Uterus (tissue), 4 donors: Measurements from ENCODE around the gene LRRTM1. TPM values are rescaled to one million over a fixed set of nuclear protein-coding genes. Genes with fewer than 3 reads are reported as not detected.

Experiments used
- DNase-seq, 2 donors: peaks; one replicate each; pipeline ENCODE4 v3.0.0-alpha.2; 2019 to 2020
- H3K27ac ChIP-seq, 2 donors: fragments of 200-600 bp; sonication (generic); 1 replicate in 1 of 2; 2 replicates in 1 of 2; pipeline ENCODE4 v1.5.1; 2016 to 2018
- H3K27me3 ChIP-seq, 2 donors: fragments of 200-600 bp; sonication (generic); one replicate each; pipeline ENCODE4 v1.5.1; 2018 to 2019; ENCODE audit warnings: control low read depth in 1 of 2
- H3K36me3 ChIP-seq, 2 donors: fragments of 200-600 bp; sonication (generic); one replicate each; pipeline ENCODE4 v1.5.1; 2019; ENCODE audit warnings: control low read depth in 1 of 2
- H3K4me1 ChIP-seq, 2 donors: fragments of 200-600 bp; sonication (generic); one replicate each; pipeline ENCODE4 v1.5.1; 2018 to 2019; ENCODE audit warnings: control low read depth in 1 of 2
- H3K4me3 ChIP-seq, 2 donors: fragments of 200-600 bp; sonication (generic); 1 replicate in 1 of 2; 2 replicates in 1 of 2; pipeline ENCODE4 v1.5.1; 2018 to 2019; ENCODE audit warnings: mild to moderate bottlenecking in 1 of 2
- H3K9me3 ChIP-seq, 2 donors: fragments of 200-600 bp; sonication (generic); one replicate each; pipeline ENCODE4 v1.5.1; 2019; ENCODE audit warnings: control low read depth in 1 of 2
- POLR2A ChIP-seq, 2 donors: fragments of 450-650 bp; IDR thresholded peaks; one replicate each; pipeline ENCODE4 v1.6.1; 2016; ENCODE audit warnings: antibody characterized with exemption in 2 of 2, mild to moderate bottlenecking in 1 of 2, moderate library complexity in 1 of 2
- intact Hi-C: fragments of 100-400 bp; cut with DNase I; formaldehyde crosslinking; loops from one replicate; pipeline ENCODE4 v1.15.1; 2023; ENCODE audit warnings: low total_unique reads
- total RNA-seq, 4 donors: library from RNA; depleted of rRNA in 3 of 4; stranded (reverse); fragments of >200 nt in 3 of 4; gene quantifications; one replicate each; pipeline versions ENCODE4 v1.1.0 to v1.2.4, GENCODE V29; 2014 to 2023
- TF ChIP-seq, protein P1 (sequence below), 4 experiments: fragments of 200-600 bp in 2 of 4; fragments of 450-650 bp in 2 of 4; sonication (generic) in 2 of 4; IDR thresholded peaks; one replicate each; pipeline ENCODE4 v1.5.1; 2016 to 2019; ENCODE audit warnings: antibody characterized with exemption in 4 of 4, mild to moderate bottlenecking in 2 of 4, moderate library complexity in 1 of 4
- donor health status: DM: yes; HTN: yes; CAD: no.

Gene LRRTM1, protein sequence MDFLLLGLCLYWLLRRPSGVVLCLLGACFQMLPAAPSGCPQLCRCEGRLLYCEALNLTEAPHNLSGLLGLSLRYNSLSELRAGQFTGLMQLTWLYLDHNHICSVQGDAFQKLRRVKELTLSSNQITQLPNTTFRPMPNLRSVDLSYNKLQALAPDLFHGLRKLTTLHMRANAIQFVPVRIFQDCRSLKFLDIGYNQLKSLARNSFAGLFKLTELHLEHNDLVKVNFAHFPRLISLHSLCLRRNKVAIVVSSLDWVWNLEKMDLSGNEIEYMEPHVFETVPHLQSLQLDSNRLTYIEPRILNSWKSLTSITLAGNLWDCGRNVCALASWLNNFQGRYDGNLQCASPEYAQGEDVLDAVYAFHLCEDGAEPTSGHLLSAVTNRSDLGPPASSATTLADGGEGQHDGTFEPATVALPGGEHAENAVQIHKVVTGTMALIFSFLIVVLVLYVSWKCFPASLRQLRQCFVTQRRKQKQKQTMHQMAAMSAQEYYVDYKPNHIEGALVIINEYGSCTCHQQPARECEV
- 10 to 100 TPM in 1 of 4 donors, not detected in 3; 10.4 TPM for total RNA-seq

- TF ChIP-seq, protein P1, sequence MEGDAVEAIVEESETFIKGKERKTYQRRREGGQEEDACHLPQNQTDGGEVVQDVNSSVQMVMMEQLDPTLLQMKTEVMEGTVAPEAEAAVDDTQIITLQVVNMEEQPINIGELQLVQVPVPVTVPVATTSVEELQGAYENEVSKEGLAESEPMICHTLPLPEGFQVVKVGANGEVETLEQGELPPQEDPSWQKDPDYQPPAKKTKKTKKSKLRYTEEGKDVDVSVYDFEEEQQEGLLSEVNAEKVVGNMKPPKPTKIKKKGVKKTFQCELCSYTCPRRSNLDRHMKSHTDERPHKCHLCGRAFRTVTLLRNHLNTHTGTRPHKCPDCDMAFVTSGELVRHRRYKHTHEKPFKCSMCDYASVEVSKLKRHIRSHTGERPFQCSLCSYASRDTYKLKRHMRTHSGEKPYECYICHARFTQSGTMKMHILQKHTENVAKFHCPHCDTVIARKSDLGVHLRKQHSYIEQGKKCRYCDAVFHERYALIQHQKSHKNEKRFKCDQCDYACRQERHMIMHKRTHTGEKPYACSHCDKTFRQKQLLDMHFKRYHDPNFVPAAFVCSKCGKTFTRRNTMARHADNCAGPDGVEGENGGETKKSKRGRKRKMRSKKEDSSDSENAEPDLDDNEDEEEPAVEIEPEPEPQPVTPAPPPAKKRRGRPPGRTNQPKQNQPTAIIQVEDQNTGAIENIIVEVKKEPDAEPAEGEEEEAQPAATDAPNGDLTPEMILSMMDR (IDR thresholded peaks at IDR 0.05): no peak
- TF ChIP-seq POLR2A (IDR thresholded peaks at IDR 0.05): no peak
- DNase-seq: no peak
- Histone ChIP-seq H3K9me3 (no peaks in the 10 kb centered on the region), H3K4me3 (peak within 1 kb of the TSS in 1 of 2 donors; percentile 22), H3K4me1 (no peaks in the 10 kb centered on the region), H3K27me3 (no peaks in the 10 kb centered on the region), H3K27ac (no peak within 1 kb of the TSS), H3K36me3 (no peaks in the 10 kb centered on the region)
- intact Hi-C loops: no loop called here
These were observed at the start of gene LRRTM1 for GRCh38 chr2:80303909-80304837. Gene LRRTM1, minus strand, starts transcription at chr2:80304752. Its CDS starts 933 bp downstream, at chr2:80303819.

DNA sequence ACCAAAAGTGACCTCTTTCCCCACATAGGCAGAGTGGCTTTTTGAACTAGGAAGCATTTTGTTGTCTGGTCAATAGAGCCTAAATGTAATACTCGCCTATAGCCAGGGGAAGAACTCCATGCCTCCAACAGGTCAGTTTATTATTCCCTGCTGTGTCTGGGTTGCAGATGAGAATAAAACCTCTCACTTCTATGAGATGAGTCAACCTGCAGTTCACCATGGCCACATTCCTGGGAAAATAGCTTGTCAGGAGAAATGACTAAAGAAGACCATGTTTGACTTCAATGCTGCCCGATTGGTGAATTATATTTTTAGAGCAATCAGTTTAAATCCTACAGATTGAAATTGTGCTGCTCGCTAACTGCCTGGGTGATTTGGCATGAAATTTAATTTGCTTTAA is 46.7 kb upstream of the LRRTM1 start:
- no peaks in the 10 kb centered on the region for H3K4me1 ChIP-seq
- no peak for TF ChIP-seq POLR2A (IDR thresholded peaks at IDR 0.05)
- TF ChIP-seq, protein P1 (IDR thresholded peaks at IDR 0.05): no peak
- no peak overlapping the region for H3K27ac ChIP-seq
- no peak overlapping the region for H3K4me3 ChIP-seq
- no peak for DNase-seq
- intact Hi-C loops: no loop called here
- H3K36me3 ChIP-seq: no peaks in the 10 kb centered on the region
- H3K9me3 ChIP-seq: no peaks in the 10 kb centered on the region
- no peaks in the 10 kb centered on the region for H3K27me3 ChIP-seq

DNA sequence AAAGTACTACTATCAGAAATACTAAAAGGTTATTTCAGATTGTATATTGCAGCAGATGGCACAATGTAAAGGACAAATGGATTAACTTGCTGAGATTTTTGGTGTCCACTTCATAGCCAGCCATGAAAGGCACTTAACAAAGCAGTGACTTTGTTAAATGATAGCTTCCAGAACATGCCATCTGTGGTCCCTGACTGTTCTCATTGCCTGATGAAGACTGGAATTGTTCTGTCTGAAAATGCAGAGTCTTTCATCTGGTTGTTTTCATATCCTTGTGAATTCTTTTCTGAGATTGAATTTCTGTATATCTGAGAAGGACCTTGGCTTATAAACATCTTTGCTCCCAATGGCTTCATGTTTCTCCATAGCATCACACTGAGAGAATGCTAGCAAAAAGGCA is 44.4 kb upstream of the LRRTM1 start:
- Histone ChIP-seq H3K27me3 (no peaks in the 10 kb centered on the region), H3K9me3 (no peaks in the 10 kb centered on the region), H3K4me3 (no peak overlapping the region), H3K36me3 (no peaks in the 10 kb centered on the region), H3K27ac (no peak overlapping the region), H3K4me1 (no peaks in the 10 kb centered on the region)
- intact Hi-C loops: no loop called here
- no peak for DNase-seq
- no peak for TF ChIP-seq POLR2A (IDR thresholded peaks at IDR 0.05)
- TF ChIP-seq, protein P1 (IDR thresholded peaks at IDR 0.05): no peak

DNA sequence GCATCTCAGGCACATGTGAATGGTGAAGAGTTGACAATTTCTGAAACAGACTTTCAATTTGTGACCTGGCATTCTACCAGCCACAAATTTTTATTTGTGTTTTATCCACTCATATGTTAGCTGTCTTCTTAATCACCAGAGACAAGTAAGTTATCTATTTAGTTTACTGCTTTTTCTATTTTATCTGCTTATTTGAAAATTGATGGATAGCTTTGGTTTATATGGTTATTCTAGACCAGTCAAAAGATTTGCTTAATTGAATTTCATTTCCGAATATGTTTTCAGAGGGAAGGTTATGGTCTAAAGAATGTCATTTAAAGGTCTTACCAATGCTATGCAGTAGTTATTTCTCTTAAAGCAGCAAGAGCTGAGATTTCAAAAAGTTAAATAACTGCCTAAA is 43.5 kb upstream of the LRRTM1 start:
- DNase-seq: no peak
- H3K4me1 ChIP-seq: no peaks in the 10 kb centered on the region
- intact Hi-C loops: no loop called here
- no peak overlapping the region for H3K27ac ChIP-seq
- H3K4me3 ChIP-seq: no peak overlapping the region
- no peaks in the 10 kb centered on the region for H3K36me3 ChIP-seq
- H3K27me3 ChIP-seq: no peaks in the 10 kb centered on the region
- H3K9me3 ChIP-seq: no peaks in the 10 kb centered on the region
- TF ChIP-seq POLR2A (IDR thresholded peaks at IDR 0.05): no peak
- TF ChIP-seq, protein P1 (IDR thresholded peaks at IDR 0.05): no peak
